Camera-type eye (tissue), 1 donor: ENCODE measurements around the gene APOA4. TPM values are rescaled to one million over a fixed set of nuclear protein-coding genes. Genes with fewer than 3 reads are reported as not detected.

Experiments used
- total RNA-seq: library from RNA; depleted of rRNA; stranded (reverse); fragments of >200 nt; gene quantifications from one replicate; pipeline ENCODE4 v1.2.3, GENCODE V29; 2014

The APOA4 gene
- not detected for total RNA-seq

GRCh38 chr11:116823031-116823843 lies at the start of gene APOA4:
Gene APOA4, minus strand, starts transcription at chr11:116823304. Its CDS starts 113 bp downstream, at chr11:116823191.

GRCh38 chr11:116837231-116838091 lies 14.4 kb upstream of the APOA4 start, which contains the start of gene APOA1:
Gene APOA1, minus strand, starts transcription at chr11:116837622. Its CDS starts 235 bp downstream, at chr11:116837387.

GRCh38 chr11:116829525-116830183 lies 6.5 kb upstream of the APOA4 start, which contains the start of gene APOC3:
Gene APOC3, plus strand, starts transcription at chr11:116829907. Its CDS starts 676 bp downstream, at chr11:116830583.

GRCh38 chr11:116791813-116792143 lies 31.3 kb downstream of the APOA4 start, which contains the start of gene APOA5:
Gene APOA5, minus strand, starts transcription at chr11:116791879. Its CDS starts 19 bp downstream, at chr11:116791860.

GRCh38 chr11:116787786-116788486 lies 35.2 kb downstream of the APOA4 start, which contains the start of gene ZPR1:
Gene ZPR1, minus strand, starts transcription at chr11:116788023. Its CDS starts 33 bp downstream, at chr11:116787990.

GRCh38 chr11:116772443-116773202 lies 50.5 kb downstream of the APOA4 start, which contains the start of gene BUD13:
Gene BUD13, minus strand, starts transcription at chr11:116772987. Its CDS starts 23 bp downstream, at chr11:116772964.

Other genes starting within 250 kb of the APOA4 start
- gene BUD13, start 50.3 kb downstream of the APOA4 start, total RNA-seq: 19.8 TPM
- 34.8 TPM for gene ZPR1, start 35.3 kb downstream of the APOA4 start, total RNA-seq
- not detected for gene APOA5, start 31.4 kb downstream of the APOA4 start, total RNA-seq
- gene APOC3, start 6.6 kb upstream of the APOA4 start, total RNA-seq: not detected
- 0.60 TPM for gene APOA1, start 14.3 kb upstream of the APOA4 start, total RNA-seq